ENCODE measurements around the gene FAM50B.
A peak's percentile ranks its signal among the peaks of the same experiment; 100 is the strongest.

Gene FAM50B

GRCh38 chr6:3848925-3849605, at the start of gene FAM50B:
FAM50B (plus strand) TSS chr6:3849373; CDS start chr6:3849812, 439 bp downstream.
- peak; percentile 91 to 93 for DNase-seq

- DNase-seq, result no peak
These were observed 49.5 kb upstream of the FAM50B start for GRCh38 chr6:3799719-3800118.

GRCh38 chr6:3800850-3801591, 48.2 kb upstream of the FAM50B start:
- no peak for DNase-seq

- no peak for DNase-seq
These were observed 47.2 kb upstream of the FAM50B start for GRCh38 chr6:3801960-3802359.

GRCh38 chr6:3803627-3804468, 45.3 kb upstream of the FAM50B start:
- no peak for DNase-seq

- no peak for DNase-seq
These were observed 44.2 kb upstream of the FAM50B start for GRCh38 chr6:3804964-3805363.

- DNase-seq, result no peak
These were observed 43.6 kb upstream of the FAM50B start for GRCh38 chr6:3805448-3806123.

GRCh38 chr6:3806169-3806922, 42.8 kb upstream of the FAM50B start:
- DNase-seq, result no peak

GRCh38 chr6:3808199-3808598, 41.0 kb upstream of the FAM50B start:
- DNase-seq, result no peak

- no peak for DNase-seq
These were observed 40.2 kb upstream of the FAM50B start for GRCh38 chr6:3808759-3809514.

GRCh38 chr6:3809515-3809891, 39.7 kb upstream of the FAM50B start:
- DNase-seq, result no peak

GRCh38 chr6:3809982-3810381, 39.2 kb upstream of the FAM50B start:
- no peak for DNase-seq

GRCh38 chr6:3811191-3811590, 38.0 kb upstream of the FAM50B start:
- no peak for DNase-seq

GRCh38 chr6:3812596-3812995, 36.6 kb upstream of the FAM50B start:
- DNase-seq, result no peak

- no peak for DNase-seq
These were observed 35.9 kb upstream of the FAM50B start for GRCh38 chr6:3813150-3813780.

GRCh38 chr6:3813918-3814317, 35.3 kb upstream of the FAM50B start:
- DNase-seq, result no peak

GRCh38 chr6:3814539-3814938, 34.6 kb upstream of the FAM50B start:
- DNase-seq, result no peak

GRCh38 chr6:3816251-3816650, 32.9 kb upstream of the FAM50B start:
- DNase-seq, result no peak

GRCh38 chr6:3819161-3820110, 29.7 kb upstream of the FAM50B start:
- no peak for DNase-seq

- no peak for DNase-seq
These were observed 28.6 kb upstream of the FAM50B start for GRCh38 chr6:3820563-3820962.

All from CD4-positive, alpha-beta T cell treated with Interferon alpha-2 for 1 hour (primary cell).